Panc1 (cell line): Measurements from ENCODE around the gene FRMD8. TPM values are rescaled to one million over a fixed set of nuclear protein-coding genes. Genes with fewer than 3 reads are reported as not detected.

Experiments
- ATAC-seq: fragments of 200-7000 bp; cut with Tn5 transposase; 2 replicates; pipeline ENCODE4 v1.9.1; 2020; ENCODE audit warnings: mild to moderate bottlenecking, moderate library complexity
- BruUV-seq: library from RNA; stranded (reverse); fragments of 400-500 nt; replicated peaks from 2 replicates; lab custom pipeline; 2021; lab: Mats Ljungman, UMichigan
- CTCF ChIA-PET: fragments of 300-600 bp; sonication (Branson Sonifier 250); formaldehyde crosslinking; loops from one replicate; lab custom pipeline; 2022; ENCODE audit warnings: antibody characterized with exemption; lab: Charles Lee
- POLR2A ChIA-PET: fragments of 300-600 bp; sonication (Branson Sonifier 250); formaldehyde crosslinking; loops from one replicate; lab custom pipeline; 2022; ENCODE audit warnings: antibody characterized with exemption; lab: Charles Lee
- DNase-seq: peaks from one replicate; pipeline ENCODE4 v3.0.0-alpha.2; 2010; ENCODE audit warnings: low read depth, low spot score
- H3K27ac ChIP-seq: 2 replicates; pipeline ENCODE4 v1.5.1; 2011; ENCODE audit warnings: mild to moderate bottlenecking, low read length, inconsistent platforms
- H3K27me3 ChIP-seq: fragments of 200-500 bp; sonication (Bioruptor generic); 2 replicates; pipeline ENCODE4 v1.6.0; 2014; ENCODE audit warnings: low read length, inconsistent platforms; ENCODE audit not compliant: control insufficient read depth, insufficient read depth
- H3K36me3 ChIP-seq: fragments of 200-500 bp; sonication (Bioruptor generic); 2 replicates; pipeline ENCODE4 v1.5.1; 2014; ENCODE audit warnings: inconsistent platforms, mild to moderate bottlenecking, low read length, moderate library complexity; ENCODE audit not compliant: control insufficient read depth, insufficient read depth
- H3K4me1 ChIP-seq: 2 replicates; pipeline ENCODE4 v1.5.1; 2011; ENCODE audit warnings: inconsistent platforms, mild to moderate bottlenecking, low read length, moderate library complexity; ENCODE audit not compliant: control insufficient read depth, insufficient read depth
- H3K4me3 ChIP-seq, 2 experiments: 2 replicates each; pipeline ENCODE4 v1.5.1; 2011 to 2012; ENCODE audit warnings: low read depth in 2 of 2, low read length in 2 of 2, mild to moderate bottlenecking in 2 of 2, inconsistent platforms in 1 of 2, moderate library complexity in 1 of 2
- H3K9me3 ChIP-seq: fragments of 200-500 bp; sonication (Bioruptor generic); 2 replicates; pipeline ENCODE4 v1.5.1; 2014; ENCODE audit warnings: low read depth, mild to moderate bottlenecking, inconsistent platforms, low read length, moderate library complexity; ENCODE audit not compliant: control insufficient read depth, insufficient read depth
- CTCF ChIP-seq: fragments of 450-650 bp; IDR thresholded peaks from 2 replicates; pipeline ENCODE4 v1.5.1; 2017; ENCODE audit warnings: mild to moderate bottlenecking
- POLR2AphosphoS5 ChIP-seq: IDR thresholded peaks from 2 replicates; pipeline ENCODE4 v1.6.1; 2012; ENCODE audit warnings: mild to moderate bottlenecking, low read depth, low read length, moderate library complexity
- in situ Hi-C: cut with HindIII; loops from 2 replicates; pipeline ENCODE4 v1.10.0; 2016; ENCODE audit warnings: low sequenced_read_pairs, low pct_unique_long_range_greater_than_20kb
- intact Hi-C: fragments of 100-400 bp; cut with micrococcal nuclease; formaldehyde crosslinking; loops from one replicate; pipeline ENCODE4 v1.10.0; 2022; ENCODE audit not compliant: unreplicated experiment
- total RNA-seq: library from RNA; stranded (reverse); gene quantifications from one replicate; pipeline ENCODE4 v1.2.1, GENCODE V29; 2021; ENCODE audit not compliant: unreplicated experiment
- TF ChIP-seq, protein P1 (sequence below), 2 experiments: IDR thresholded peaks; 2 replicates each; pipeline ENCODE4 v1.6.1; 2011 to 2012; ENCODE audit warnings: low read depth in 2 of 2, control low read depth in 1 of 2, low read length in 1 of 2, mild to moderate bottlenecking in 1 of 2, moderate library complexity in 1 of 2; ENCODE audit not compliant: insufficient read depth in 1 of 2

FRMD8 gene
- total RNA-seq, 1 experiment from 2014 or later = 85.8 TPM

DNA sequence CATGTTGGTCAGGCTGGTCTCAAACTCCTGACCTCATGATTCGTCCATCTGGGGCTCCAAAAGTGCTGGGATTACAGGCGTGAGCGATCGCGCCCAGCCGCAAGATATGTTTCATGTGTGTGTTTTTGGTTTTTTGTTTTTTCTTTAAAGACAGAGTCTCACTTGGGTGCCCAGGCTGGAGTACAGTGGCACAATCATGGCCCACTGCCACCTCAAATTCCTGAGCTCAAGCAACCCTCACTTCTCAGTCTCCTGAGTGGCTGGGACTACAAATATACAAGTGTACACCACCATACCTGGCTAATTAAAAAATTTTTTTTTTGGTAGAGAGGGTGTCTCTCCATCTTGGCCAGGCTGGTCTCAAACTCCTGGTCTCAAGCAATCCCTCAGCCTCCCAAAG is 23.5 kb upstream of the FRMD8 start:
- BruUV-seq = no TSS peak
- in situ Hi-C loops (no loop called here), intact Hi-C loops (no loop called here)
- TF ChIP-seq POLR2AphosphoS5 (no peak), CTCF (no peak)
- TF ChIP-seq, protein P1, sequence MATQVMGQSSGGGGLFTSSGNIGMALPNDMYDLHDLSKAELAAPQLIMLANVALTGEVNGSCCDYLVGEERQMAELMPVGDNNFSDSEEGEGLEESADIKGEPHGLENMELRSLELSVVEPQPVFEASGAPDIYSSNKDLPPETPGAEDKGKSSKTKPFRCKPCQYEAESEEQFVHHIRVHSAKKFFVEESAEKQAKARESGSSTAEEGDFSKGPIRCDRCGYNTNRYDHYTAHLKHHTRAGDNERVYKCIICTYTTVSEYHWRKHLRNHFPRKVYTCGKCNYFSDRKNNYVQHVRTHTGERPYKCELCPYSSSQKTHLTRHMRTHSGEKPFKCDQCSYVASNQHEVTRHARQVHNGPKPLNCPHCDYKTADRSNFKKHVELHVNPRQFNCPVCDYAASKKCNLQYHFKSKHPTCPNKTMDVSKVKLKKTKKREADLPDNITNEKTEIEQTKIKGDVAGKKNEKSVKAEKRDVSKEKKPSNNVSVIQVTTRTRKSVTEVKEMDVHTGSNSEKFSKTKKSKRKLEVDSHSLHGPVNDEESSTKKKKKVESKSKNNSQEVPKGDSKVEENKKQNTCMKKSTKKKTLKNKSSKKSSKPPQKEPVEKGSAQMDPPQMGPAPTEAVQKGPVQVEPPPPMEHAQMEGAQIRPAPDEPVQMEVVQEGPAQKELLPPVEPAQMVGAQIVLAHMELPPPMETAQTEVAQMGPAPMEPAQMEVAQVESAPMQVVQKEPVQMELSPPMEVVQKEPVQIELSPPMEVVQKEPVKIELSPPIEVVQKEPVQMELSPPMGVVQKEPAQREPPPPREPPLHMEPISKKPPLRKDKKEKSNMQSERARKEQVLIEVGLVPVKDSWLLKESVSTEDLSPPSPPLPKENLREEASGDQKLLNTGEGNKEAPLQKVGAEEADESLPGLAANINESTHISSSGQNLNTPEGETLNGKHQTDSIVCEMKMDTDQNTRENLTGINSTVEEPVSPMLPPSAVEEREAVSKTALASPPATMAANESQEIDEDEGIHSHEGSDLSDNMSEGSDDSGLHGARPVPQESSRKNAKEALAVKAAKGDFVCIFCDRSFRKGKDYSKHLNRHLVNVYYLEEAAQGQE (IDR thresholded peaks at IDR 0.05; ENCODE audit: insufficient read depth in 1 of 2, low read depth in 2 of 2, low read length in 1 of 2) = no peak
- no peaks in the 10 kb centered on the region for H3K9me3 ChIP-seq
- H3K36me3 ChIP-seq = no peaks in the 10 kb centered on the region
- POLR2A ChIA-PET = interaction anchor here (0.6 kb wide), 1 partner anchor 131 kb away, joined by 3 read pairs; no protein-coding TSS in a partner anchor
- CTCF ChIA-PET = interaction anchor here (0.6 kb wide), 1 partner anchor 10 kb away, joined by 4 read pairs; no protein-coding TSS in a partner anchor
- H3K4me3 ChIP-seq = no peak overlapping the region
- no peaks in the 10 kb centered on the region for H3K27me3 ChIP-seq
- ATAC-seq = no peak
- DNase-seq = no peak
- no peak overlapping the region for H3K27ac ChIP-seq
- H3K4me1 ChIP-seq = peaks cover 7% of the 10 kb centered on the region

- TF ChIP-seq, protein P1 (IDR thresholded peaks at IDR 0.05; ENCODE audit: insufficient read depth in 1 of 2, low read depth in 2 of 2, low read length in 1 of 2) = no peak
- ATAC-seq (no peak), DNase-seq (no peak)
- BruUV-seq = no TSS peak
- Histone ChIP-seq H3K27me3 (no peaks in the 10 kb centered on the region), H3K4me1 (peaks cover 7% of the 10 kb centered on the region), H3K9me3 (no peaks in the 10 kb centered on the region), H3K4me3 (no peak overlapping the region), H3K36me3 (no peaks in the 10 kb centered on the region), H3K27ac (no peak overlapping the region)
- intact Hi-C loops = no loop called here
- in situ Hi-C loops = no loop called here
- ChIA-PET POLR2A (no interaction called here), CTCF (no interaction called here)
Measured at GRCh38 chr11:65363770-65364169, 22.7 kb upstream of the FRMD8 start.
